ENCODE measurements around the gene KATNB1.

The KATNB1 gene

GRCh38 chr16:57760357-57761160, 25.0 kb downstream of the KATNB1 start:
- no peak overlapping the region for H3K4me2 ChIP-seq (ENCODE audit: insufficient read depth, low read length)
- no peaks in the 10 kb centered on the region for H3K9me3 ChIP-seq (ENCODE audit: insufficient read depth, low read length, severe bottlenecking)
- no peak overlapping the region for H3K27ac ChIP-seq (ENCODE audit: low read length)
- no peak overlapping the region for H3K9ac ChIP-seq (ENCODE audit: low read depth, low read length)
- no peak overlapping the region for H2AFZ ChIP-seq (ENCODE audit: low read depth, low read length)
- ATAC-seq (ENCODE audit: insufficient read depth, low read depth) (no peak), DNase-seq (no peak)
- H3K27me3 ChIP-seq (ENCODE audit: insufficient read depth, low read length, poor library complexity), result no peaks in the 10 kb centered on the region
- H3K36me3 ChIP-seq (ENCODE audit: insufficient read depth, low read length), result peaks cover 21% of the 10 kb centered on the region
- no peaks in the 10 kb centered on the region for H3K4me1 ChIP-seq (ENCODE audit: insufficient read depth, low read length)
- no peaks in the 10 kb centered on the region for H3K79me2 ChIP-seq (ENCODE audit: insufficient read depth, low read length)
- no peak overlapping the region for H3K4me3 ChIP-seq (ENCODE audit: low read depth in 1 of 2, low read length in 2 of 2)
- TF ChIP-seq, protein P1, sequence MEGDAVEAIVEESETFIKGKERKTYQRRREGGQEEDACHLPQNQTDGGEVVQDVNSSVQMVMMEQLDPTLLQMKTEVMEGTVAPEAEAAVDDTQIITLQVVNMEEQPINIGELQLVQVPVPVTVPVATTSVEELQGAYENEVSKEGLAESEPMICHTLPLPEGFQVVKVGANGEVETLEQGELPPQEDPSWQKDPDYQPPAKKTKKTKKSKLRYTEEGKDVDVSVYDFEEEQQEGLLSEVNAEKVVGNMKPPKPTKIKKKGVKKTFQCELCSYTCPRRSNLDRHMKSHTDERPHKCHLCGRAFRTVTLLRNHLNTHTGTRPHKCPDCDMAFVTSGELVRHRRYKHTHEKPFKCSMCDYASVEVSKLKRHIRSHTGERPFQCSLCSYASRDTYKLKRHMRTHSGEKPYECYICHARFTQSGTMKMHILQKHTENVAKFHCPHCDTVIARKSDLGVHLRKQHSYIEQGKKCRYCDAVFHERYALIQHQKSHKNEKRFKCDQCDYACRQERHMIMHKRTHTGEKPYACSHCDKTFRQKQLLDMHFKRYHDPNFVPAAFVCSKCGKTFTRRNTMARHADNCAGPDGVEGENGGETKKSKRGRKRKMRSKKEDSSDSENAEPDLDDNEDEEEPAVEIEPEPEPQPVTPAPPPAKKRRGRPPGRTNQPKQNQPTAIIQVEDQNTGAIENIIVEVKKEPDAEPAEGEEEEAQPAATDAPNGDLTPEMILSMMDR (IDR thresholded peaks at IDR 0.05; ENCODE audit: borderline replicate concordance, extremely low read depth, low read length, poor library complexity, severe bottlenecking), result no peak
- no peak for TF ChIP-seq EZH2 (IDR thresholded peaks at IDR 0.05; ENCODE audit: borderline replicate concordance, low read depth, low read length, severe bottlenecking)
- H4K20me1 ChIP-seq (ENCODE audit: insufficient read depth, low read length), result peaks cover 10% of the 10 kb centered on the region; the same call in 1 of the 2 replicates

DNA sequence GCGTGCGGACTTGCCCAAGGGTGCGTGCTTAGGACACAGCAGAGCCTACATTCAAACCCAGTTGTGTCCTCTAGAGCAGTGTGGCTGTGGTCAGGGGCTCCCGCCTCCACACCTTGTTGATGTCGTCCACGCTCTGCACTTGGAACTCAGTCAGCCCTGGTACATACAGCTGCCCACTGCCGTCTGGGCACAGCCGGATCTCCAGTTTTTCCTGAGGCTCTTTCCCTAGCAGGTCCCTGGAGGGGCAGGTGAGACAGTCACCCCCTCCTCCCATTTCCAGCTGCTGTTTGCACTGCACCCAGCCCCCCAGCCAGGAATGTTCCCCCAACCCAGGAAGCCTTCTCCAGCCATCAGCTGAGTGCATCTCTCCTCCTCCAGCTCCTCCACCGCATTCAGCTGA, 25.7 kb downstream of the KATNB1 start:
- Histone ChIP-seq H3K4me1 (ENCODE audit: insufficient read depth, low read length) (no peaks in the 10 kb centered on the region), H3K4me2 (ENCODE audit: insufficient read depth, low read length) (no peak overlapping the region), H3K9ac (ENCODE audit: low read depth, low read length) (no peak overlapping the region), H3K27ac (ENCODE audit: low read length) (no peak overlapping the region), H3K36me3 (ENCODE audit: insufficient read depth, low read length) (peaks cover 13% of the 10 kb centered on the region), H3K79me2 (ENCODE audit: insufficient read depth, low read length) (no peaks in the 10 kb centered on the region), H3K27me3 (ENCODE audit: insufficient read depth, low read length, poor library complexity) (no peaks in the 10 kb centered on the region), H2AFZ (ENCODE audit: low read depth, low read length) (no peak overlapping the region), H3K4me3 (ENCODE audit: low read depth in 1 of 2, low read length in 2 of 2) (no peak overlapping the region), H3K9me3 (ENCODE audit: insufficient read depth, low read length, severe bottlenecking) (no peaks in the 10 kb centered on the region), H4K20me1 (ENCODE audit: insufficient read depth, low read length) (peaks cover 10% of the 10 kb centered on the region; the same call in 1 of the 2 replicates)
- DNase-seq (no peak), ATAC-seq (ENCODE audit: insufficient read depth, low read depth) (no peak)
- TF ChIP-seq, protein P1 (IDR thresholded peaks at IDR 0.05; ENCODE audit: borderline replicate concordance, extremely low read depth, low read length, poor library complexity, severe bottlenecking), result no peak
- no peak for TF ChIP-seq EZH2 (IDR thresholded peaks at IDR 0.05; ENCODE audit: borderline replicate concordance, low read depth, low read length, severe bottlenecking)

GRCh38 chr16:57761957-57762356, 26.4 kb downstream of the KATNB1 start:
- ATAC-seq (ENCODE audit: insufficient read depth, low read depth) (no peak), DNase-seq (no peak)
- peaks cover 6% of the 10 kb centered on the region; the same call in 1 of the 2 replicates for H4K20me1 ChIP-seq (ENCODE audit: insufficient read depth, low read length)
- no peak overlapping the region for H3K4me3 ChIP-seq (ENCODE audit: low read depth in 1 of 2, low read length in 2 of 2)
- H3K27me3 ChIP-seq (ENCODE audit: insufficient read depth, low read length, poor library complexity), result no peaks in the 10 kb centered on the region
- no peak overlapping the region for H2AFZ ChIP-seq (ENCODE audit: low read depth, low read length)
- H3K36me3 ChIP-seq (ENCODE audit: insufficient read depth, low read length), result peaks cover 7% of the 10 kb centered on the region
- no peaks in the 10 kb centered on the region for H3K4me1 ChIP-seq (ENCODE audit: insufficient read depth, low read length)
- H3K27ac ChIP-seq (ENCODE audit: low read length), result no peak overlapping the region
- H3K9me3 ChIP-seq (ENCODE audit: insufficient read depth, low read length, severe bottlenecking), result no peaks in the 10 kb centered on the region
- H3K9ac ChIP-seq (ENCODE audit: low read depth, low read length), result no peak overlapping the region
- no peaks in the 10 kb centered on the region for H3K79me2 ChIP-seq (ENCODE audit: insufficient read depth, low read length)
- no peak overlapping the region for H3K4me2 ChIP-seq (ENCODE audit: insufficient read depth, low read length)
- TF ChIP-seq EZH2 (IDR thresholded peaks at IDR 0.05; ENCODE audit: borderline replicate concordance, low read depth, low read length, severe bottlenecking), result no peak
- TF ChIP-seq, protein P1 (IDR thresholded peaks at IDR 0.05; ENCODE audit: borderline replicate concordance, extremely low read depth, low read length, poor library complexity, severe bottlenecking), result no peak

Data from DND-41 (cell line).